Fibroblast of peridontal ligament (primary cell): ENCODE results near the gene MAP1B.

Source experiments
- DNase-seq: peaks from one replicate; pipeline ENCODE4 v3.0.0-alpha.2; 2010; ENCODE audit errors: extremely low read depth

MAP1B gene

GRCh38 chr5:72133212-72133990 is 26.1 kb downstream of the MAP1B start:
- DNase-seq: peak; percentile 50

- peak; percentile 46 for DNase-seq
Observed at GRCh38 chr5:72134226-72134899, 27.1 kb downstream of the MAP1B start.

DNA sequence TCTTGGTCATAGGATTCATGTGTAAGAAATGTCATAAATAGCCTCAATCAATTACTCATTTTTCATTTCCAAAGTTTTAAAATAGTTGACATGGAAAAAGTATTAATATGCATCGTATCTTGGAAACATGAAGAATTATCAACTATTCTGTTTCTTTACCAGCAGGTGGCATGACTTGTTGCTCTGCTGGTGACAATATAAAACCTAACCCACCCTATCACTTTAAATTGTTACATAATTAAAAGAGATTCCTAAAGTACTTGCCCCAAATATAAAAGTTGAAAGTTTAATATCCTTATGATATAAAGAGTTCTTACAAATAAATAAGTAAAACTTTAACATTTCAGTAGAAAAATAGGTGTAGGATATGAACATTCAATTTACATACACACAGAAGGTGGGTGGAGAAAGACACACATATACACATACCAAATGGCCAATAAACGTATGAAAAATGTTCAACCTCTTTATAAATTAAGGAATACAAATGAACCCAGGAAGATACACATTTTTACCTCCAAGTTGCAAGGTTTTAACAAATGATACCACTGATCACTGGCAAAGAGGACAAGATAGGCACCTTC is 30.6 kb downstream of the MAP1B start:
- no peak for DNase-seq

DNA sequence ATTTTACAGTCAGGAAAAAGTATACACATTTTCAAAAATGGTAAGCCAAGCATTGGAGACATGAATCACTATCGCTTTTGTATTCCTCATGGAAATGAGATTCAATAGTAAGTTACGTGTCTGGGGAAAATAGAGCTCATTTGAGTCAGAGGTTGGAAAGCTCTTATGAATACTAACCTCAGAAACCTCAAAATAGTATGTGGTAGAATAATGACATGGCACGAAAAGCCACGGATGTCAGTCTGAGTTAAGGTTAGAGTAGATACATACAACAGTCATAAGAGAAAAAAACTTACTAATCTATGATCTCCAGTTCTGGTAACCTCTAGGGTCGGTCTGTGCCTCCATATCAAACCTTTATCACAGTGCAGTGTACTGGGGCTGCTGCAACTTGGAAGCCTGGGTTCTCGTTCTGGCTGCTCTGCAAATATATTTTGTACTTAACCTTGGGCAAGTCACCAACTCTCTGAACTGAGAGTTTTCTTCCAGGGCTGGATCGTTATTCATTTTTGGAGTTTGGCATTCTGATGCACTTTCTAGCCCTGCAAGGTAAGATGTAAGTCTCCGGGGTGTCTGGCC is 31.8 kb downstream of the MAP1B start:
- peak; percentile 99 for DNase-seq

DNA sequence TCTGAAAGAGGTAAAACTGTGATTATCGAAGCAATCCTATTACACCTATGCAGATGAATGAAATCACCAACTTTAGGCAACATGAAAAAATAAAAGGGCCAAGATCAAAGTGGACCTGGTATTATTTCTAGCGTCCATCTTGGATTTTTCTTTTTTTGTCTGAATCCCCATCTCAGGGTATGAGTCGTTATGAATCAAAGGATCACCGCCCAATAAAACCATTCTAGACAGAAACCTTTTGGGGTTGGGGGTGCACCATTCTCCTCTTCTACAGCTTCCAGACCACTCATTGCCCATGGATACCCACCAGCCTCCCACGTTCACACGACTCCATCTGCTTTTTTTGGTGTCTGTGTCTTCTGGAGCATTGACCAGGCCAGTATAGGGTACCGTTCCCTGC is 33.4 kb downstream of the MAP1B start:
- DNase-seq: no peak

DNA sequence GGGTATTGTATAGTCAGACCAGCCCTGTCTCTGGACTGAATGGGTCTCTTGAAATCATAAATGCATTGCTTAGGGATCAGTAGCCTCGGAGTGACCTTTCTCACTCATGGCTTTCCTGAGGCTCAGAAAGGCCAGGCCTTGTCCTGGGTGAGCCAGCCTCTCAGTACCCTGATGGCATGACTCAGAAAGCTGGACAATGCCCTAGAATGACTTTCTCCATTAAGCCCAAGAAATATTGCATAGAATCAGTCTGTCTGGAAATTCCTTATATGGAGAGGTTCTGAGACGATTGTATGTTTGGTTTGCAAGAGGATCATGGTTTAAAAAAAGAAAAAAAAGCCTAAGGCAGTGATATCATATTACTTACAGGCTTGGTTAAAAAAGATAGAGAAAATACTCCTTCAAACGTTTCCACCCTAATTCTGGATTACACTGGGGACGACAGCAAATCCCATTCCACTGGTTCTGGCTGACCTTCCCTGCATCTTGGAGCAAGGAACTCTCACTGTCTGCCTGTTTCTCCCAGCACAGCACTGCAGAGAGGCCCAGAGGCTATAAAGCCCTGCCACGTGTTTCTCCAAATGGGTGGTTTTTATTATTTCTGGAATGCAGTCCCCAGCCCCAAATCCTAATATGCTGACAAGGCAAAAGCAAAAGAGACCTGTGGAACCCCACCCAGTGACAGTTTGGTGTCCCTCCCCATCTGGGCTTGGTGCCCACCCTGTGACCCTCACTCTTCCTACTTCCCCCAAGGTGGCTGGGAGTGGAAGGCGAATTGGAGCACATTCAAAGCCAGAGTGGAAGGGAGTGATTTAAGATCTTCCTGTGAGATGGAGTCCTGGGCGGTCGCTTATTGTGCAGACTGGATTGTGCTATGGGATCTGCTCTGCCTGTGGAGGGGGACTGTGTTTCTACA is 34.4 kb downstream of the MAP1B start:
- DNase-seq: peak; percentile 99

DNA sequence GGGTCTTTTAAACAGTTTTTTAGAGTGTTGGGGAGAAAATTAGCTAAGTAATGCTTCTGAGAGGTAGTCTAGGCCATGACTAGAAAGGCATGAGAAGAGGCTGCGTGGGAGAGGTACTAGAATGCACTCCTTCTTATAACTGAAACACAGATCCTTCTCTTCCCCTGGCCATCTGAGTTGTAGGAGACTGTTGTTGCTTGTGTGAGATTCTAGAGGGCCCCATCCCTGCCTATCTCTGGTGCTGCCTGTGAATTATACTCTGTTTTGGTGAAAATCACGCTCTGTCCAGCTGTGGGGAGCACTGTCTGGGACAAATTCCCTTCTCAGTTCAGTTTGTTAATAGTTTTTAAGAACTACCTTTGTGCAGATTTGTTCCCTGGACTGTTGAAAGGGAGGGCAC is 37.5 kb downstream of the MAP1B start:
- DNase-seq: no peak

DNA sequence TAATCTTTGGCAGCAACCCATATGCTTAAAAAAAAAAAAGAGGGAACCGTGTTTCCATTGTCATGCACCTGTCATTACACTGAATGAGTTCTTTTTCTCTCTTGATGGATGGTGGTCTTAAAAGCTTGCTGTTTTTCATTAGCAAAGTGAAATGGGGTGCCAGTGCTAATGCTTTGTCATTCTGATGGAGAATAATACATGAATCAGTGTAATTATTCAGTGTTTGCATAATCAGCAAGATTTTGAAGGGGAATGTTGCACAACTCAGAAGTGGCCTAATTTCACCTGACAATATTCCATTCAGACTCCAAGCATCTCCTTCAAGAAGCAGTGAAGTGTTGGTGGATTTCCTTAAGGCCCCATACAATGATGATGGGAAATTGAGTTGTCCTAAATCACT is 38.1 kb downstream of the MAP1B start:
- no peak for DNase-seq

- DNase-seq: no peak
Observed at GRCh38 chr5:72146056-72146455, 38.8 kb downstream of the MAP1B start.

- no peak for DNase-seq
Observed at GRCh38 chr5:72147569-72147968, 40.3 kb downstream of the MAP1B start.

DNA sequence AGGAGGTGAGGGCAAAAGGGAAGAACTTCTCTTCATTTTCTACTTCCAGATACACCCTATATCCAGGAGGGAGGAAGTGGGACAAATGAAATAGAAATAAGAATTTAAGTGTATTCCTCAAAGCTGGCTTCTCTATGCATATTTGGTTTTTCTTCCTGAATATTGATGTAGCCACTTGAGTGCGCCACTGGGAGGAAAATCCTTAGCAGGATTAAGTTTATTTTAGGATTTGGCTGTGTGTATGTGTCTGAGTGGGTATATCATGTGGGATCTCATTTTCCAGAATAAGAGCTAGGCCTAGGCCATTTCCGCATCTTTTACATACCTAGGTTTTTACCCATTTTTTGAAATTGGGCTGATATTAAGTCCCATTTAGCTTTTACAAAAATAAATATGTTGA is 42.5 kb downstream of the MAP1B start:
- peak; percentile 63 for DNase-seq

DNA sequence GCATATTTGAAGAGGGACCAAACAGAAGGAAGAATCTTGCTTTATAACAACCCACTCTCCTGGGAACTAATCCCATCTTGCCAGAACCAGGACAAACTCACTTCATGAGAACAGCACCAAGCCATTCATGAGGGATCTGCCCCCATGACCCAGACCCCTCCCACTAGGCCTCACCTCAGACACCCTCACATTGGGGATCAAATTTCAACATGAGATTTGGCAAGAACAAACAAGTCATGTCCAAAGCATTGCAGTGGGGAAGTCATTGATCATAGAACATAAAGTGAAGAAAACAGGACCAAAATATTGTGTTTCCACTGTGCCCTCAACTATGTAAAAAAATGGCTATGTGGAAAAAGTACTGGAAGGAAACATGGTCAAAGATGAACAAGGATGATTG is 43.9 kb downstream of the MAP1B start:
- no peak for DNase-seq

- DNase-seq: peak; percentile 31
Observed at GRCh38 chr5:72151646-72152045, 44.4 kb downstream of the MAP1B start.

DNA sequence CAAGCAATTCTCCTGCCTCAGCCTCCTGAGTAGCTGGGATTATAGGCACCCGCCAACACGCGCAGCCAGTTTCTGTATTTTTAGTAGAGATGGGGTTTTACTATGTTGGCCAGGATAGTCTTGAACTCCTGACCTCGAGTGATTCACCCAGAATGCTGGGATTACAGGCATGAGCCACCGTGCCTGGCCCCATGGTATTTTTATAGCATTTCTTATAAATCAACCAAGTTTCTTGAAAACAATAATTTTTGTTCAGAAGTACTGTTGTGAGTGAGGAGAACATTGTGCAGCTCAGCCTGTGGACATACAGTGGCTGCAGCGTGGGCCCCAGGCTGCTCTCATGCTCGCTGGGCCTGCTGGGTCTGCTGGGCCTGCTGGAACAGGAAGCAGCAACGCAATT is 45.3 kb downstream of the MAP1B start:
- DNase-seq: no peak

GRCh38 chr5:72153551-72153950 is 46.3 kb downstream of the MAP1B start:
- no peak for DNase-seq

DNA sequence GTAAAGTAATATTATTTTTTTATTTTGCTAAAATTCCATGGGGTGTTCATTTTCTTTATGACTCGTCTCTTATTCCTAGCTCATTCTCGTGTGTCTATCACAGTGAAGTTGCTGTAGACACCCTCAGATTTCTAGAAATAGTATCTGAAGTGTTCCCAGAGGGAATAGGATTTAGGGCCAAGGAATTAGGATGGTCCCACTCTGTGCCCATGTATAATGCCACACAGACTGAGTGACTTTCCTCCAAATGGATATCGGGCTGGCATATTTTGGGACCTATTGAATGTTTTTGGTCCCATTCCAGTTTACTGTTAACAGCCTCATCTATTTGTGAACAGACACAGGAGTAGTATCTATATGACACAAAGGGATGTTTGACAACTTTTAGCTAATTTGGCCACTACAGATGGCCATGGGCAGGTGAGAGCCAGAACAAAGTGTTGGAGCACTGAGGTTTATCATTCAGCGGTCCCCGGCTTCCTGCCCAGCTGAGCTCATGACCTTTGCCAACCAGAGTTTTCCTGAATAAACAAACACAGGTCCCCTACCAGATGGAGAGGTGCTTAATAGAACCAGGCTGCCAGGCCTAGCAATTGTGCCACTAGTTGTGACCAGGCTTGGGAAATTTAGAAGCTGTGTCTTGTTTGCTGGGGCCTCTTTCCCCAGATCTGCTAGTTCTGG is 46.9 kb downstream of the MAP1B start:
- DNase-seq: no peak

- peak; percentile 99 for DNase-seq
Observed at GRCh38 chr5:72156946-72157624, 49.8 kb downstream of the MAP1B start.

DNA sequence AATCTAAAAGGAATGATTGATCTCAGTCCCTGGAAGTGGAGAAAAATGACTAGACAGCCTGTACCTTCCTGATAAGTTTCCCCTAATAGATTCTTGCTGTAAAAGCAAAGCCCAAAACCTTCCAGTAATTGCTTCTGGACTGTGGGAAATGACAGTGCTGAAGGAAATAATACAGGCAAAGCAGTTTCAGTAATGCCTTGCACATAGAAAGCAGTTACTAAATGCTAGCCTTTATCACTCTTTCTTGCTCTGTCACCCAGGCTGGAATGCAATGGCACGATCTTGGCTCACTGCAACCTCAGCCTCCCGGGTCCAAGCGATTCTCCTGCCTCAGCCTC is 50.3 kb downstream of the MAP1B start:
- DNase-seq: peak; percentile 31

DNA sequence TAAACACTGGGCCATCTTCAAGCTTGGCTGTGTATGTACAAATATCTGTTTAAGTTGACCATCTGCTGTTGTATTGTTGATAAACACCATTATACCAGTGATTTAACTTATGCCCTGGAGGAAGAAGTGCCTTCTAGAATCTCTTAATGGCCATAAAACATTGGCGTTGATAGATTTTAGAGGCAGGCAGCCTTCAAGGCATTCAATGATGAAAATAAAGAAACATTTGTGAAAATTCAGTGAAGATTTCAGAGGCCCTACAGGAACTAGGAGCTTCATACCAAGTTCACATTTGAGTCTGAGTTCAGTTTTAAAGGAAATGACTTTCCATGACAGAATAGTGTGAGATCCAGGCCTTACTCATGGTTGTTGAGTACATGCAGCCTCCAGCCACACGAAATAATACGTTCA is 52.2 kb downstream of the MAP1B start:
- peak; percentile 18 for DNase-seq

- DNase-seq: peak; percentile 91
Observed at GRCh38 chr5:72160329-72160728, 53.1 kb downstream of the MAP1B start.

GRCh38 chr5:72160959-72161358 is 53.7 kb downstream of the MAP1B start:
- DNase-seq: peak; percentile 88
